Measurements from ENCODE around the gene VWC2.

DNA sequence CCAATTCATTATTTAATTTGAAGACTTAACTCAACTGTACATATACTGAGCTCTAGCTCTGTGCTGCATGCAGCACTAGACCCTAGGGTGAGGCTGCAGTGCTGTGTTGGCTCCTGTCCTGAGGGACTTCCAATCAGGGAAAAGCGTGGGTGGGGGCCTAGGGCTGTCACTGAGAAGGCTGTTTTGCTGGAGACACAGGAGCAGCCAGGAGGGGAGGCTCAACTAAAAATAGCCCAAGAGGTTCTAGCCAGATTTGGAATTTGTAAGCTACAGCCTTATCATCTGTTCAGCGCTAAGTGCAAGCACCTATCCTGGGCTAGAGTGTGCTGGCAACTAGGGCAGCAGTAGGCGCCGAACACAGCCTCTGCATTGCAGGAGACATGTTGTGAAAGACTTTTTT is 121.1 kb downstream of the VWC2 start:
- TF ChIP-seq RAD21 (CRISPR knock-in tag; IDR thresholded peaks at IDR 0.05): no peak
- no peak for TF ChIP-seq ZNF274 (CRISPR knock-in tag; IDR thresholded peaks at IDR 0.05)
- TF ChIP-seq FOXA1 (IDR thresholded peaks at IDR 0.05): no peak
- TF ChIP-seq FOXA1 (CRISPR knock-in tag; IDR thresholded peaks at IDR 0.05): no peak
- no peak for TF ChIP-seq JUND (CRISPR knock-in tag; IDR thresholded peaks at IDR 0.05)
- TF ChIP-seq KDM1A (CRISPR knock-in tag; IDR thresholded peaks at IDR 0.05): no peak

Measured in HepG2 (cell line).